H1 (cell line): ENCODE results near the gene LONP2. TPM values are rescaled to one million over a fixed set of nuclear protein-coding genes. Genes with fewer than 3 reads are reported as not detected.

Experiments
- CTCF ChIA-PET: fragments of 300-600 bp; sonication (Branson Sonifier 250); formaldehyde crosslinking; loops from one replicate; lab custom pipeline; 2021; ENCODE audit not compliant: partially characterized antibody; lab: Charles Lee
- POLR2A ChIA-PET: fragments of 300-600 bp; sonication (Branson Sonifier 250); formaldehyde crosslinking; loops from one replicate; lab custom pipeline; 2021; ENCODE audit warnings: inconsistent platforms; ENCODE audit not compliant: partially characterized antibody; lab: Charles Lee
- DNase-seq, 2 experiments: peaks; one replicate each; pipeline versions ENCODE4 v3.0.0 to v3.0.0-alpha.2; 2010 to 2022; ENCODE audit warnings: low spot score in 2 of 2, low read depth in 1 of 2, mixed read lengths in 1 of 2
- FAIRE-seq: peaks from 2 replicates; lab custom pipeline; 2011; peaks lifted over from hg19 to GRCh38; lab: Jason Lieb, UNC
- H2AFZ ChIP-seq: 2 replicates; pipeline ENCODE4 v1.8.1; 2012; ENCODE audit warnings: low read length, inconsistent platforms
- H2AK5ac ChIP-seq: 2 replicates; pipeline ENCODE4 v1.6.1; 2013; ENCODE audit warnings: low read depth, low read length
- H2BK120ac ChIP-seq: replicated peaks from 2 replicates; pipeline ENCODE3; 2013; ENCODE audit warnings: low read depth, low read length, inconsistent platforms
- H2BK12ac ChIP-seq: 2 replicates; pipeline ENCODE4 v1.6.1; 2013; ENCODE audit warnings: low read depth, low read length
- H2BK15ac ChIP-seq: 2 replicates; pipeline ENCODE4 v1.6.1; 2013; ENCODE audit warnings: low read length
- H2BK20ac ChIP-seq: 2 replicates; pipeline ENCODE4 v1.6.1; 2013; ENCODE audit warnings: low read length
- H2BK5ac ChIP-seq: 2 replicates; pipeline ENCODE4 v1.6.1; 2013; ENCODE audit warnings: low read depth, low read length
- H3K14ac ChIP-seq: 2 replicates; pipeline ENCODE4 v1.6.1; 2013; ENCODE audit warnings: inconsistent platforms; ENCODE audit not compliant: insufficient read length
- H3K18ac ChIP-seq: 2 replicates; pipeline ENCODE4 v1.6.1; 2013; ENCODE audit warnings: low read length; ENCODE audit errors: extremely low read depth
- H3K23ac ChIP-seq: 2 replicates; pipeline ENCODE4 v1.6.1; 2013; ENCODE audit warnings: inconsistent platforms; ENCODE audit not compliant: insufficient read length
- H3K23me2 ChIP-seq: 2 replicates; pipeline ENCODE4 v1.6.1; 2013; ENCODE audit warnings: low read depth, low read length
- H3K27ac ChIP-seq: 2 replicates; pipeline ENCODE4 v1.6.1; 2011; ENCODE audit warnings: low read depth, low read length, inconsistent platforms
- H3K27me3 ChIP-seq, 4 experiments: replicated peaks in 1 of 4; 1 replicate in 1 of 4; 2 replicates in 3 of 4; pipeline versions ENCODE4 v1.6.1 to v1.8.1; 2011 to 2013; ENCODE audit warnings: low read length in 3 of 4, mild to moderate bottlenecking in 3 of 4, inconsistent platforms in 2 of 4, mixed read lengths in 2 of 4, moderate library complexity in 1 of 4; ENCODE audit not compliant: control insufficient read depth in 3 of 4, insufficient read depth in 3 of 4; ENCODE audit errors: extremely low read depth in 1 of 4
- H3K36me3 ChIP-seq, 4 experiments: 2 replicates each; pipeline versions ENCODE4 v1.6.1 to v1.8.1; 2011 to 2013; ENCODE audit warnings: mild to moderate bottlenecking in 4 of 4, low read length in 3 of 4, moderate library complexity in 2 of 4, control low read depth in 1 of 4, inconsistent platforms in 1 of 4; ENCODE audit not compliant: insufficient read depth in 4 of 4, control insufficient read depth in 2 of 4
- H3K4ac ChIP-seq: replicated peaks from 2 replicates; pipeline ENCODE3; 2013; ENCODE audit warnings: low read length, low read depth, mixed read lengths, inconsistent platforms; ENCODE audit not compliant: insufficient read length
- H3K4me1 ChIP-seq, 4 experiments: replicated peaks in 1 of 4; 1 replicate in 1 of 4; 2 replicates in 3 of 4; pipeline versions ENCODE4 v1.6.1 to v1.8.1; 2011 to 2013; ENCODE audit warnings: low read length in 3 of 4, inconsistent platforms in 2 of 4, mixed read lengths in 1 of 4; ENCODE audit not compliant: insufficient read depth in 4 of 4, control insufficient read depth in 3 of 4
- H3K4me2 ChIP-seq, 2 experiments: 2 replicates each; pipeline versions ENCODE4 v1.6.1 to v1.8.1; 2011 to 2013; ENCODE audit warnings: low read depth in 2 of 2, low read length in 2 of 2, control low read depth in 1 of 2, inconsistent platforms in 1 of 2, mild to moderate bottlenecking in 1 of 2; ENCODE audit not compliant: insufficient read depth in 1 of 2
- H3K4me3 ChIP-seq, 4 experiments: fragments of 200-600, 300-600 bp in 1 of 4; sonication (generic), shearing (Covaris generic), sonication (Bioruptor Twin) in 1 of 4; 2 replicates each; pipeline versions ENCODE4 v1.5.1 to v1.8.1; 2011 to 2016; ENCODE audit warnings: low read length in 4 of 4, low read depth in 3 of 4, control low read depth in 2 of 4, inconsistent platforms in 2 of 4, mild to moderate bottlenecking in 2 of 4, mixed read lengths in 1 of 4, moderate library complexity in 1 of 4; ENCODE audit not compliant: insufficient read depth in 2 of 4; ENCODE audit errors: extremely low read depth in 1 of 4
- H3K56ac ChIP-seq: replicated peaks from 2 replicates; pipeline ENCODE3; 2013; ENCODE audit warnings: low read depth, mild to moderate bottlenecking, mixed read lengths, low read length, inconsistent platforms; ENCODE audit not compliant: insufficient read length
- H3K79me1 ChIP-seq: 2 replicates; pipeline ENCODE4 v1.6.1; 2013; ENCODE audit warnings: low read depth, low read length, control low read depth
- H3K79me2 ChIP-seq, 2 experiments: 2 replicates each; pipeline versions ENCODE4 v1.6.1 to v1.8.1; 2012 to 2013; ENCODE audit warnings: low read length in 2 of 2, mild to moderate bottlenecking in 2 of 2, inconsistent platforms in 1 of 2; ENCODE audit not compliant: insufficient read depth in 2 of 2, control insufficient read depth in 1 of 2
- H3K9ac ChIP-seq, 4 experiments: replicated peaks in 1 of 4; 1 replicate in 1 of 4; 2 replicates in 3 of 4; pipeline versions ENCODE4 v1.6.1 to v1.8.1; 2011 to 2013; ENCODE audit warnings: low read depth in 3 of 4, low read length in 3 of 4, control low read depth in 2 of 4, mild to moderate bottlenecking in 2 of 4, moderate library complexity in 2 of 4, inconsistent platforms in 1 of 4; ENCODE audit errors: extremely low read depth in 1 of 4
- H3K9me3 ChIP-seq, 2 experiments: 2 replicates each; pipeline versions ENCODE4 v1.6.1 to v1.8.1; 2012 to 2013; ENCODE audit warnings: mild to moderate bottlenecking in 2 of 2, moderate library complexity in 2 of 2, control low read depth in 1 of 2, inconsistent platforms in 1 of 2, low read depth in 1 of 2, low read length in 1 of 2, mixed read lengths in 1 of 2; ENCODE audit not compliant: insufficient read depth in 2 of 2
- H4K20me1 ChIP-seq, 2 experiments: replicated peaks in 1 of 2; 2 replicates each; pipeline versions ENCODE3 to v1.8.1; 2011 to 2013; ENCODE audit warnings: inconsistent platforms in 2 of 2, low read length in 2 of 2, mild to moderate bottlenecking in 1 of 2; ENCODE audit not compliant: insufficient read depth in 2 of 2, control insufficient read depth in 1 of 2
- H4K5ac ChIP-seq: 2 replicates; pipeline ENCODE4 v1.6.1; 2013; ENCODE audit warnings: low read length, low read depth, mixed read lengths, inconsistent platforms; ENCODE audit not compliant: insufficient read length
- H4K8ac ChIP-seq: 2 replicates; pipeline ENCODE4 v1.8.0; 2013; ENCODE audit warnings: mild to moderate bottlenecking, moderate library complexity, low read length, inconsistent platforms; ENCODE audit not compliant: insufficient read depth; ENCODE audit errors: extremely low read depth
- H4K91ac ChIP-seq: replicated peaks from 2 replicates; pipeline ENCODE3; 2013; ENCODE audit warnings: low read length, mixed read lengths, inconsistent platforms; ENCODE audit not compliant: insufficient read length
- CBX8 ChIP-seq: fragments of 300-800, 300-1000 bp; sonication (generic); IDR thresholded peaks from 2 replicates; pipeline ENCODE4 v1.7.1; 2016; ENCODE audit warnings: low read depth, low read length, borderline replicate concordance
- CREB1 ChIP-seq: IDR thresholded peaks from 2 replicates; pipeline ENCODE4 v1.6.1; 2012; ENCODE audit warnings: inconsistent platforms
- KDM1A ChIP-seq: fragments of 200-600, 300-600 bp; sonication (generic); IDR thresholded peaks from 2 replicates; pipeline ENCODE4 v1.7.1; 2016; ENCODE audit warnings: mild to moderate bottlenecking, low read length, borderline replicate concordance
- POU5F1 ChIP-seq: IDR thresholded peaks from 2 replicates; pipeline ENCODE4 v1.6.1; 2011; ENCODE audit warnings: low read depth, mild to moderate bottlenecking, low read length, moderate library complexity
- RBBP5 ChIP-seq: IDR thresholded peaks from 2 replicates; pipeline ENCODE4 v1.7.1; 2012; ENCODE audit warnings: low read depth, mild to moderate bottlenecking, inconsistent platforms, low read length, moderate library complexity, borderline replicate concordance
- SIRT6 ChIP-seq: IDR thresholded peaks from one replicate; pipeline ENCODE4 v1.7.1; 2012; ENCODE audit warnings: low read length, inconsistent platforms
- SP4 ChIP-seq: IDR thresholded peaks from 2 replicates; pipeline ENCODE4 v1.6.1; 2012; ENCODE audit warnings: low read length, inconsistent platforms
- SUZ12 ChIP-seq: fragments of 200-600 bp; sonication (generic); IDR thresholded peaks from 2 replicates; pipeline ENCODE4 v1.6.1; 2012; ENCODE audit warnings: mild to moderate bottlenecking, inconsistent platforms, low read length, moderate library complexity, mixed read lengths
- WGBS, 2 experiments: shearing (Covaris generic) in 1 of 2; methylation state at CpG; one replicate each; pipeline versions ENCODE4 v1.1.6 to v1.1.7; 2013 to 2015; ENCODE audit warnings: low lambda C conversion rate in 2 of 2, mixed read lengths in 2 of 2, inconsistent platforms in 1 of 2, low coverage in 1 of 2, missing lambda C conversion rate in 1 of 2; ENCODE audit not compliant: insufficient replicate concordance in 2 of 2, insufficient coverage in 1 of 2, insufficient read length in 1 of 2; ENCODE audit errors: extremely low coverage in 1 of 2, missing lambda C conversion rate in 1 of 2; 5-methylcytosine and 5-hydroxymethylcytosine counted together
- polyA plus RNA-seq, 7 experiments: library from polyadenylated mRNA; depleted of rRNA in 3 of 7; stranded (reverse) in 5 of 7; unstranded in 2 of 7; fragments of >200 nt in 5 of 7; fragments of 200-250 nt in 2 of 7; gene quantifications; 1 replicate in 5 of 7; 2 replicates in 1 of 7; 4 replicates in 1 of 7; pipeline versions ENCODE4 v1.2.1 to v1.2.3, GENCODE V29; 2011 to 2013; ENCODE audit warnings: missing spikeins in 2 of 7, mixed read lengths in 2 of 7
- total RNA-seq: library from RNA; stranded (reverse); fragmentation: NEBNext Ultra II Directional; extraction: Animal tissue kit (Norgen Biotek cat#: 25700); gene quantifications from 2 replicates; pipeline ENCODE4 v1.2.1, GENCODE V29; 2021
- TF ChIP-seq, protein P1 (sequence below), 3 experiments: IDR thresholded peaks; 1 replicate in 2 of 3; 2 replicates in 1 of 3; pipeline versions ENCODE4 v1.5.1 to v1.6.1; 2011; ENCODE audit warnings: low read length in 3 of 3, mild to moderate bottlenecking in 3 of 3, inconsistent platforms in 2 of 3, low read depth in 1 of 3, moderate library complexity in 1 of 3; ENCODE audit not compliant: insufficient read depth in 1 of 3; ENCODE audit errors: control extremely low read depth in 1 of 3
- TF ChIP-seq, protein P2 (sequence below): IDR thresholded peaks from 2 replicates; pipeline ENCODE4 v1.6.1; 2012; ENCODE audit warnings: low read length, inconsistent platforms

LONP2 gene
- total and polyA plus RNA-seq, 2 of the 8 experiments (the other 6 are each of a cell fraction or from before 2014, with no cell fraction given): 8.1 to 23.1 TPM

DNA sequence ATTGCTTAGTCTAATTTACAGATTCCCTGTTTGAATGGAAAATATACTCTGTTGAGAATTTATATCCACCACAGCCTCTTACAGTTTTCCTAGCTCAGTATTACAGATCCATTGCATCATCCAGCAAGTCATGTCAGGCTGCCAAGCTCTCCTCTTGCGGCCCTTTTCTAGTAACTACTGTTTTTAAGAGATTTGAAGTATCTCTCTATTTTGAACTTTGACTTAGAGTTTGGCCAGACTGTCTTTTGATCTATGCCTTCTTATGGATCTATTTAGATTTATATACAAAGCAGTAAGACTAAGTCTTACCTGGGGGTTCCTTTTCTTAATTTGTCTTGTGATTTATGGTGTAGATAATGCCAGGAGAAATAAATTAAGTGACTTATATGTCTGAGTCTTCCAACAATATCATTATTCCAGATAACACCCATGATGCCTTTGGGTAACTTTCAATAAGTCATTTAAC is 56.3 kb downstream of the LONP2 start:
- H2AFZ ChIP-seq: no peak overlapping the region
- no peaks in the 10 kb centered on the region for H3K79me2 ChIP-seq
- no peak overlapping the region for H3K9ac ChIP-seq
- no peaks in the 10 kb centered on the region for H4K20me1 ChIP-seq
- no peak overlapping the region for H3K4me3 ChIP-seq
- no peak overlapping the region for H2BK5ac ChIP-seq
- H3K27ac ChIP-seq: no peak overlapping the region
- no peak overlapping the region for H2BK12ac ChIP-seq
- DNase-seq: no peak
- no peak overlapping the region for H3K14ac ChIP-seq
- H3K79me1 ChIP-seq: no peaks in the 10 kb centered on the region
- no peak overlapping the region for H4K8ac ChIP-seq
- POLR2A ChIA-PET: interaction anchor here (0.9 kb wide), 1 partner anchor 13 kb away, joined by 3 read pairs; no protein-coding TSS in a partner anchor
- H3K23me2 ChIP-seq: no peaks in the 10 kb centered on the region; the same call in 1 of the 2 replicates
- H2AK5ac ChIP-seq: no peak overlapping the region
- 85% methylated on average over 1 of the region's 1 CpG; no CpG with 5 or more reads in 1 of the 2 experiments for WGBS, 2 experiments
- no peaks in the 10 kb centered on the region for H3K27me3 ChIP-seq
- H3K4me1 ChIP-seq: no peaks in the 10 kb centered on the region
- peaks cover 0 to 20% (median 7%) of the 10 kb centered on the region in 4 experiments; a peak in 6 of 8 replicates for H3K36me3 ChIP-seq
- H3K4ac ChIP-seq: no peak overlapping the region
- H3K4me2 ChIP-seq: no peak overlapping the region
- no peak overlapping the region for H2BK120ac ChIP-seq
- no peak for FAIRE-seq
- no peak overlapping the region for H3K23ac ChIP-seq
- H2BK20ac ChIP-seq: no peak overlapping the region
- H4K91ac ChIP-seq: no peak overlapping the region
- H3K18ac ChIP-seq: no peak overlapping the region
- no peak overlapping the region for H3K56ac ChIP-seq
- no peak overlapping the region for H4K5ac ChIP-seq
- CTCF ChIA-PET: interaction anchor here (1.0 to 1.8 kb wide), 2 partner anchors 9 to 225 kb away, joined by 3 to 7 read pairs; no protein-coding TSS in a partner anchor
- H3K9me3 ChIP-seq: no peaks in the 10 kb centered on the region
- H2BK15ac ChIP-seq: no peak overlapping the region
- TF ChIP-seq POU5F1 (no peak), SIRT6 (no peak), RBBP5 (no peak), KDM1A (no peak), SUZ12 (no peak), SP4 (no peak), CREB1 (no peak), CBX8 (no peak)
- TF ChIP-seq, protein P1, sequence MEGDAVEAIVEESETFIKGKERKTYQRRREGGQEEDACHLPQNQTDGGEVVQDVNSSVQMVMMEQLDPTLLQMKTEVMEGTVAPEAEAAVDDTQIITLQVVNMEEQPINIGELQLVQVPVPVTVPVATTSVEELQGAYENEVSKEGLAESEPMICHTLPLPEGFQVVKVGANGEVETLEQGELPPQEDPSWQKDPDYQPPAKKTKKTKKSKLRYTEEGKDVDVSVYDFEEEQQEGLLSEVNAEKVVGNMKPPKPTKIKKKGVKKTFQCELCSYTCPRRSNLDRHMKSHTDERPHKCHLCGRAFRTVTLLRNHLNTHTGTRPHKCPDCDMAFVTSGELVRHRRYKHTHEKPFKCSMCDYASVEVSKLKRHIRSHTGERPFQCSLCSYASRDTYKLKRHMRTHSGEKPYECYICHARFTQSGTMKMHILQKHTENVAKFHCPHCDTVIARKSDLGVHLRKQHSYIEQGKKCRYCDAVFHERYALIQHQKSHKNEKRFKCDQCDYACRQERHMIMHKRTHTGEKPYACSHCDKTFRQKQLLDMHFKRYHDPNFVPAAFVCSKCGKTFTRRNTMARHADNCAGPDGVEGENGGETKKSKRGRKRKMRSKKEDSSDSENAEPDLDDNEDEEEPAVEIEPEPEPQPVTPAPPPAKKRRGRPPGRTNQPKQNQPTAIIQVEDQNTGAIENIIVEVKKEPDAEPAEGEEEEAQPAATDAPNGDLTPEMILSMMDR (IDR thresholded peaks at IDR 0.05; ENCODE audit: control extremely low read depth in 1 of 3, insufficient read depth in 1 of 3, low read depth in 1 of 3, low read length in 3 of 3): no peak
- TF ChIP-seq, protein P2, sequence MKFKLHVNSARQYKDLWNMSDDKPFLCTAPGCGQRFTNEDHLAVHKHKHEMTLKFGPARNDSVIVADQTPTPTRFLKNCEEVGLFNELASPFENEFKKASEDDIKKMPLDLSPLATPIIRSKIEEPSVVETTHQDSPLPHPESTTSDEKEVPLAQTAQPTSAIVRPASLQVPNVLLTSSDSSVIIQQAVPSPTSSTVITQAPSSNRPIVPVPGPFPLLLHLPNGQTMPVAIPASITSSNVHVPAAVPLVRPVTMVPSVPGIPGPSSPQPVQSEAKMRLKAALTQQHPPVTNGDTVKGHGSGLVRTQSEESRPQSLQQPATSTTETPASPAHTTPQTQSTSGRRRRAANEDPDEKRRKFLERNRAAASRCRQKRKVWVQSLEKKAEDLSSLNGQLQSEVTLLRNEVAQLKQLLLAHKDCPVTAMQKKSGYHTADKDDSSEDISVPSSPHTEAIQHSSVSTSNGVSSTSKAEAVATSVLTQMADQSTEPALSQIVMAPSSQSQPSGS: no peak
